BLaER1 treated with 17β-estradiol and CSF1 and Interleukin-3, amounts not matched to agents 10 nM and 100 nM (cell line): Measurements from ENCODE around the gene IP6K3.

ENCODE experiments used
- H3K27ac ChIP-seq, 11 experiments: shearing (Covaris generic); formaldehyde crosslinking; 2 replicates each; pipeline ENCODE4 v1.8.1; 2022
- H3K27me3 ChIP-seq, 11 experiments: shearing (Covaris generic); formaldehyde crosslinking; 2 replicates each; pipeline ENCODE4 v1.8.1; 2022
- H3K36me3 ChIP-seq, 11 experiments: shearing (Covaris generic); formaldehyde crosslinking; 2 replicates each; pipeline ENCODE4 v1.8.1; 2022
- H3K4me1 ChIP-seq, 10 experiments: shearing (Covaris generic); formaldehyde crosslinking; 2 replicates each; pipeline ENCODE4 v1.8.1; 2022
- H3K4me2 ChIP-seq, 11 experiments: shearing (Covaris generic); formaldehyde crosslinking; 2 replicates each; pipeline ENCODE4 v1.8.1; 2022
- H3K4me3 ChIP-seq, 10 experiments: shearing (Covaris generic); formaldehyde crosslinking; 2 replicates each; pipeline ENCODE4 v1.8.1; 2022
- H3K9ac ChIP-seq, 11 experiments: shearing (Covaris generic); formaldehyde crosslinking; 2 replicates each; pipeline ENCODE4 v1.8.1; 2022
- H3K9me3 ChIP-seq, 11 experiments: shearing (Covaris generic); formaldehyde crosslinking; replicated peaks in 1 of 11; 2 replicates each; pipeline ENCODE4 v1.8.1; 2022
- H4K20me1 ChIP-seq, 11 experiments: shearing (Covaris generic); formaldehyde crosslinking; 2 replicates each; pipeline ENCODE4 v1.8.1; 2022
- Cebpa-rat ChIP-seq, 11 experiments: shearing (Covaris generic); IDR thresholded peaks; 2 replicates each; pipeline ENCODE4 v1.8.1; 2022

Gene IP6K3

DNA sequence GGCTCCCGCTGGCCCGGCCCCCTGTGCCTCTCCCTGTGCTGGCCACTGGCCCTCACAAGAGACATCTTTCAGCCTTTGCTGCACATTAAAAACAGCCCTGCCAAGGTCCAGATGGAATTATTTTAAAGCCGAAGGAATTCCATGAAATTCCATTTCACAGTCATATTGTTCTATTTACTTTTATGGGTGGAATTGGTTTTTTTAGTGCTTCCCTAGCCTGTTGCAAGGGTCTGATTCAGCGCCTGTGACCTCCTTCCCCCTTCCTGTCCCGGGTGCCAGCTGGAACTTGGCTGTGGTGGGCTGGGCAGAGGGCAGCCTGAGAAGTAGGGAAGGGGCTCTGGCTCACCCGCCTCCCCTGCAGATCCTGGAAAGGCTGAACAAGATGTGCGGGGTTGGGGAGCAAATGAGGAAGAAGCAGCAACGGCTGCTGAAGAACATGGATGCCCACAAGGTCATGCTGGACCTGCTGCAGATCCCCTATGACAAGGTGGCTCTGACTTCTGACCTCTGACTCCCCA, 69.5 kb downstream of the IP6K3 start:
- peaks cover 0 to 5% (median 0%) of the 10 kb centered on the region in 11 experiments; a peak in 2 of 22 replicates for H4K20me1 ChIP-seq
- no peak for TF ChIP-seq Cebpa-rat (IDR thresholded peaks at IDR 0.05)
- no peaks in the 10 kb centered on the region for H3K9me3 ChIP-seq
- peaks cover 0 to 75% (median 54%) of the 10 kb centered on the region in 11 experiments; a peak in 16 of 22 replicates for H3K36me3 ChIP-seq
- H3K4me1 ChIP-seq = peaks cover 63 to 90% (median 82%) of the 10 kb centered on the region in 10 experiments
- 0 out of 22 replicates have a peak, but pooled peaks cover 0 to 5% (median 0%) of the 10 kb centered on the region in 11 experiments for H3K27me3 ChIP-seq
- peak overlapping the region in 1 of 11 experiments; percentile 31; a peak in 3 of 22 replicates for H3K9ac ChIP-seq
- no peak overlapping the region for H3K4me3 ChIP-seq
- H3K4me2 ChIP-seq = peak overlapping the region; percentile 57 to 91 (median 81)
- H3K27ac ChIP-seq = peak overlapping the region in 3 of 11 experiments; percentile 25 to 66 (median 62); a peak in 1 of 22 replicates

GRCh38 chr6:33676416-33677142, 70.1 kb downstream of the IP6K3 start:
- Histone ChIP-seq H3K27ac (peak overlapping the region in 8 of 11 experiments; percentile 40 to 66 (median 53); a peak in 10 of 22 replicates), H3K4me2 (peak overlapping the region; percentile 57 to 91 (median 81); a peak in 21 of 22 replicates), H3K4me1 (peaks cover 63 to 87% (median 80%) of the 10 kb centered on the region in 10 experiments), H3K9ac (peak overlapping the region in 3 of 11 experiments; percentile 11 to 31 (median 14); a peak in 5 of 22 replicates), H4K20me1 (peaks cover 0 to 9% (median 0%) of the 10 kb centered on the region in 11 experiments; a peak in 4 of 22 replicates), H3K36me3 (peaks cover 0 to 75% (median 53%) of the 10 kb centered on the region in 11 experiments; a peak in 16 of 22 replicates), H3K9me3 (no peaks in the 10 kb centered on the region), H3K27me3 (0 out of 22 replicates have a peak, but pooled peaks cover 0 to 5% (median 0%) of the 10 kb centered on the region in 11 experiments), H3K4me3 (no peak overlapping the region)
- no peak for TF ChIP-seq Cebpa-rat (IDR thresholded peaks at IDR 0.05)

- H3K27ac ChIP-seq = peak overlapping the region in 9 of 11 experiments; percentile 40 to 66 (median 53); a peak in 16 of 22 replicates
- H3K4me2 ChIP-seq = peak overlapping the region; percentile 57 to 91 (median 75)
- no peak for TF ChIP-seq Cebpa-rat (IDR thresholded peaks at IDR 0.05)
- H3K9ac ChIP-seq = peak overlapping the region in 7 of 11 experiments; percentile 4 to 63 (median 36); a peak in 8 of 22 replicates
- no peak overlapping the region; a peak in 1 of 20 replicates for H3K4me3 ChIP-seq
- H3K4me1 ChIP-seq = peaks cover 63 to 89% (median 80%) of the 10 kb centered on the region in 10 experiments
- peaks cover 0 to 75% (median 48%) of the 10 kb centered on the region in 11 experiments; a peak in 16 of 22 replicates for H3K36me3 ChIP-seq
- 0 out of 22 replicates have a peak, but pooled peaks cover 0 to 5% (median 0%) of the 10 kb centered on the region in 11 experiments for H3K27me3 ChIP-seq
- peaks cover 0 to 9% (median 0%) of the 10 kb centered on the region in 11 experiments; a peak in 4 of 22 replicates for H4K20me1 ChIP-seq
- H3K9me3 ChIP-seq = no peaks in the 10 kb centered on the region
Observed at GRCh38 chr6:33675968-33676367, 70.7 kb downstream of the IP6K3 start.

DNA sequence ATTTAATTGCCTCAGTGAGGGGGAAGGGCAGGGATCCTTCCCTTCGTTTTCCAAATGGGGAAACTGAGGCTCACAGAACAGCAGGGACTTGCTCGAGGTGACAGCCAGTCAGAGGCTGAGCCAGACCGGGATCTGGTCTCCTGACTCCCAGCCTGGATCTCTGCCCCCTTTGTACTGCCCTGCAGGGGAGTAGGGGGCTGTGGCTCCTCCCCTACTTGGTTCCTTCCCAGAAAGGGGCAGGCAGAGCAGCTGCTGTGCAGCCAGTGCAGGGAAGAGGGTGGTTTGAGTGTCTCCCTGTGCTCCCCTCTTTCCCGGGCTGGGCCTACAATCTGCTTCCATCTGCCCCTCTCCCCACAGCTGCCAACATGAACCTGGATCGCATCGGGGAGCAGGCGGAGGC, 72.9 kb downstream of the IP6K3 start:
- H3K36me3 ChIP-seq = peaks cover 0 to 80% (median 52%) of the 10 kb centered on the region in 11 experiments; a peak in 16 of 22 replicates
- H3K4me3 ChIP-seq = no peak overlapping the region
- H4K20me1 ChIP-seq = peaks cover 0 to 5% (median 0%) of the 10 kb centered on the region in 11 experiments; a peak in 4 of 22 replicates
- peak overlapping the region in 10 of 11 experiments; percentile 20 to 91 (median 78); a peak in 16 of 22 replicates for H3K4me2 ChIP-seq
- peak overlapping the region in 9 of 11 experiments; percentile 22 to 66 (median 60); a peak in 14 of 22 replicates for H3K27ac ChIP-seq
- H3K9ac ChIP-seq = peak overlapping the region in 5 of 11 experiments; percentile 5 to 51 (median 30); a peak in 7 of 22 replicates
- TF ChIP-seq Cebpa-rat (IDR thresholded peaks at IDR 0.05) = no peak
- no peaks in the 10 kb centered on the region for H3K9me3 ChIP-seq
- 0 out of 22 replicates have a peak, but pooled peaks cover 0 to 2% (median 0%) of the 10 kb centered on the region in 11 experiments for H3K27me3 ChIP-seq
- peaks cover 49 to 78% (median 66%) of the 10 kb centered on the region in 10 experiments for H3K4me1 ChIP-seq

- Histone ChIP-seq H3K27me3 (no peaks in the 10 kb centered on the region), H4K20me1 (peaks cover 0 to 5% (median 0%) of the 10 kb centered on the region in 11 experiments; a peak in 4 of 22 replicates), H3K4me1 (peaks cover 47 to 72% (median 56%) of the 10 kb centered on the region in 10 experiments), H3K9me3 (no peaks in the 10 kb centered on the region), H3K27ac (peak overlapping the region in 8 of 11 experiments; percentile 41 to 66 (median 61); a peak in 10 of 22 replicates), H3K4me3 (no peak overlapping the region), H3K36me3 (peaks cover 0 to 86% (median 60%) of the 10 kb centered on the region in 11 experiments; a peak in 18 of 22 replicates), H3K4me2 (peak overlapping the region; percentile 5 to 91 (median 71); a peak in 18 of 22 replicates), H3K9ac (peak overlapping the region in 3 of 11 experiments; percentile 8 to 35 (median 27); a peak in 3 of 22 replicates)
- TF ChIP-seq Cebpa-rat (IDR thresholded peaks at IDR 0.05) = no peak
Observed at GRCh38 chr6:33672808-33673207, 73.9 kb downstream of the IP6K3 start.

- H3K4me1 ChIP-seq = peaks cover 37 to 61% (median 45%) of the 10 kb centered on the region in 10 experiments
- peaks cover 0 to 5% (median 0%) of the 10 kb centered on the region in 11 experiments; a peak in 4 of 22 replicates for H4K20me1 ChIP-seq
- no peak overlapping the region for H3K4me3 ChIP-seq
- H3K4me2 ChIP-seq = no peak overlapping the region
- no peaks in the 10 kb centered on the region for H3K27me3 ChIP-seq
- TF ChIP-seq Cebpa-rat (IDR thresholded peaks at IDR 0.05) = no peak
- H3K9ac ChIP-seq = no peak overlapping the region
- peaks cover 0 to 86% (median 60%) of the 10 kb centered on the region in 11 experiments; a peak in 18 of 22 replicates for H3K36me3 ChIP-seq
- no peak overlapping the region for H3K27ac ChIP-seq
- H3K9me3 ChIP-seq = no peaks in the 10 kb centered on the region
Observed at GRCh38 chr6:33671744-33672072, 75.0 kb downstream of the IP6K3 start.
